IMR-90 (cell line): ENCODE measurements around the gene SORL1. TPM values are rescaled to one million over a fixed set of nuclear protein-coding genes. Genes with fewer than 3 reads are reported as not detected.

Source experiments
- ATAC-seq: fragments of 200-7000 bp; cut with Tn5 transposase; 2 replicates; pipeline ENCODE4 v1.9.1; 2020; ENCODE audit warnings: low read depth, mild to moderate bottlenecking, moderate library complexity
- BruUV-seq: library from RNA; stranded (reverse); fragments of 400-500 nt; replicated peaks from 2 replicates; lab custom pipeline; 2021; lab: Mats Ljungman, UMichigan
- CTCF ChIA-PET: fragments of 300-600 bp; formaldehyde crosslinking; extraction: SDS; loops from one replicate; lab custom pipeline; 2021; ENCODE audit warnings: antibody characterized with exemption; lab: Yijun Ruan, JAX
- POLR2A ChIA-PET: fragments of 300-600 bp; sonication (Branson Sonifier 250); formaldehyde crosslinking; loops from one replicate; lab custom pipeline; 2022; ENCODE audit warnings: antibody characterized with exemption; ENCODE audit not compliant: unreplicated experiment; lab: Charles Lee
- DNase-seq: peaks from one replicate; pipeline ENCODE4 v3.0.0; 2013
- H2AFZ ChIP-seq: replicated peaks from 2 replicates; pipeline ENCODE3; 2013; ENCODE audit warnings: low read length, mild to moderate bottlenecking; ENCODE audit not compliant: poor library complexity
- H2AK5ac ChIP-seq: 2 replicates; pipeline ENCODE4 v1.6.1; 2013; ENCODE audit warnings: low read depth, low read length, inconsistent platforms
- H2AK9ac ChIP-seq: replicated peaks from 2 replicates; pipeline ENCODE3; 2013; ENCODE audit warnings: mild to moderate bottlenecking, low read depth, low read length, moderate library complexity; ENCODE audit not compliant: poor library complexity
- H2BK120ac ChIP-seq: 2 replicates; pipeline ENCODE4 v1.6.1; 2013; ENCODE audit warnings: low read depth, low read length, inconsistent platforms
- H2BK15ac ChIP-seq: 3 replicates; pipeline ENCODE4 v1.6.1; 2013; ENCODE audit warnings: low read depth, low read length, inconsistent platforms
- H2BK20ac ChIP-seq: 2 replicates; pipeline ENCODE4 v1.6.1; 2013; ENCODE audit warnings: low read depth, mild to moderate bottlenecking, inconsistent platforms, low read length, moderate library complexity
- H2BK5ac ChIP-seq: 2 replicates; pipeline ENCODE4 v1.6.1; 2013; ENCODE audit warnings: mild to moderate bottlenecking, low read depth, low read length, inconsistent platforms; ENCODE audit not compliant: poor library complexity, severe bottlenecking
- H3K14ac ChIP-seq: replicated peaks from 2 replicates; pipeline ENCODE4 v1.6.1; 2013; ENCODE audit warnings: low read depth, low read length, inconsistent platforms
- H3K18ac ChIP-seq: 2 replicates; pipeline ENCODE4 v1.6.1; 2013; ENCODE audit warnings: low read depth, low read length, control low read depth
- H3K23ac ChIP-seq: 2 replicates; pipeline ENCODE4 v1.6.1; 2013; ENCODE audit warnings: low read depth, low read length, inconsistent platforms
- H3K27ac ChIP-seq: 2 replicates; pipeline ENCODE4 v1.5.1; 2013; ENCODE audit warnings: mild to moderate bottlenecking, control low read depth, low read length; ENCODE audit not compliant: insufficient read depth
- H3K27me3 ChIP-seq: 2 replicates; pipeline ENCODE4 v1.6.1; 2013; ENCODE audit warnings: low read length; ENCODE audit not compliant: control insufficient read depth, insufficient read depth
- H3K36me3 ChIP-seq: 2 replicates; pipeline ENCODE4 v1.6.1; 2013; ENCODE audit warnings: low read length, mixed read lengths; ENCODE audit not compliant: control insufficient read depth, insufficient read depth
- H3K4ac ChIP-seq: 2 replicates; pipeline ENCODE4 v1.6.1; 2013; ENCODE audit warnings: low read depth, low read length, inconsistent platforms
- H3K4me1 ChIP-seq: 2 replicates; pipeline ENCODE4 v1.6.1; 2013; ENCODE audit warnings: low read length, mixed read lengths; ENCODE audit not compliant: control insufficient read depth, insufficient read depth
- H3K4me2 ChIP-seq: 2 replicates; pipeline ENCODE4 v1.6.1; 2013; ENCODE audit warnings: low read depth, mild to moderate bottlenecking, control low read depth, low read length, moderate library complexity
- H3K4me3 ChIP-seq: 2 replicates; pipeline ENCODE4 v1.5.1; 2013; ENCODE audit warnings: low read depth, mild to moderate bottlenecking, control low read depth, low read length, moderate library complexity; ENCODE audit not compliant: insufficient read depth
- H3K56ac ChIP-seq: 2 replicates; pipeline ENCODE4 v1.6.1; 2013; ENCODE audit warnings: low read length, inconsistent platforms; ENCODE audit not compliant: insufficient read depth; ENCODE audit errors: extremely low read depth
- H3K79me1 ChIP-seq, 2 experiments: 2 replicates each; pipeline ENCODE4 v1.6.1; 2013; ENCODE audit warnings: low read length in 2 of 2, inconsistent platforms in 1 of 2, low read depth in 1 of 2
- H3K9ac ChIP-seq: 2 replicates; pipeline ENCODE4 v1.6.1; 2013; ENCODE audit warnings: low read depth, low read length, control low read depth
- H3K9me1 ChIP-seq: 2 replicates; pipeline ENCODE4 v1.6.1; 2013; ENCODE audit warnings: low read length, inconsistent platforms; ENCODE audit not compliant: insufficient read depth
- H3K9me3 ChIP-seq: 2 replicates; pipeline ENCODE4 v1.6.1; 2013; ENCODE audit warnings: low read length; ENCODE audit not compliant: control insufficient read depth, insufficient read depth
- H4K20me1 ChIP-seq: 2 replicates; pipeline ENCODE4 v1.6.1; 2013; ENCODE audit warnings: low read length, inconsistent platforms; ENCODE audit not compliant: insufficient read depth
- H4K5ac ChIP-seq: 2 replicates; pipeline ENCODE4 v1.6.1; 2013; ENCODE audit warnings: mild to moderate bottlenecking, low read depth, low read length, control low read depth
- H4K8ac ChIP-seq, 2 experiments: 2 replicates each; pipeline ENCODE4 v1.6.1; 2013; ENCODE audit warnings: low read depth in 2 of 2, low read length in 2 of 2, control low read depth in 1 of 2, inconsistent platforms in 1 of 2
- H4K91ac ChIP-seq: 2 replicates; pipeline ENCODE4 v1.6.1; 2013; ENCODE audit warnings: low read depth, low read length, inconsistent platforms; ENCODE audit not compliant: insufficient read depth
- BHLHE40 ChIP-seq: fragments of 150-350 bp; IDR thresholded peaks from 2 replicates; pipeline ENCODE4 v1.6.1; 2016; ENCODE audit warnings: mild to moderate bottlenecking, low read depth, low read length
- RAD21 ChIP-seq: IDR thresholded peaks from 2 replicates; pipeline ENCODE4 v1.6.1; 2012; ENCODE audit warnings: low read length, improper control_type of control experiment
- WGBS, 2 experiments: methylation state at CpG; one replicate each; pipeline versions ENCODE4 v1.1.5 to v1.1.7; 2013; ENCODE audit warnings: missing lambda C conversion rate in 2 of 2; ENCODE audit not compliant: insufficient read length in 1 of 2; ENCODE audit errors: extremely low coverage in 2 of 2; 5-methylcytosine and 5-hydroxymethylcytosine counted together
- dilution Hi-C: fragments of 300-500 bp; cut with HindIII; formaldehyde crosslinking; loops from one replicate; pipeline ENCODE4 v1.14.3; 2018; ENCODE audit warnings: low sequenced_read_pairs; ENCODE audit not compliant: unreplicated experiment
- in situ Hi-C: fragments of 300-500 bp; cut with MboI; formaldehyde crosslinking; loops from 3 replicates; pipeline ENCODE4 v1.14.3; 2019; ENCODE audit warnings: low sequenced_read_pairs, inconsistent platforms, mixed read lengths
- intact Hi-C: fragments of 100-400 bp; cut with micrococcal nuclease; formaldehyde crosslinking; loops from 2 replicates; pipeline ENCODE4 v1.10.0; 2022
- polyA plus RNA-seq, 3 experiments: library from polyadenylated mRNA; depleted of rRNA; stranded (reverse); fragments of >200 nt; gene quantifications; 2 replicates each; pipeline ENCODE4 v1.2.3, GENCODE V29; 2012; ENCODE audit warnings: low replicate concordance in 1 of 3
- total RNA-seq: library from RNA; depleted of rRNA; stranded (reverse); fragments of >200 nt; gene quantifications from 2 replicates; pipeline ENCODE4 v1.2.3, GENCODE V29; 2012
- TF ChIP-seq, protein P1 (sequence below): fragments of 150-350 bp; IDR thresholded peaks from 2 replicates; pipeline ENCODE4 v1.6.1; 2017; ENCODE audit warnings: mild to moderate bottlenecking, antibody characterized with exemption, low read length, low read depth

Gene SORL1
- total and polyA plus RNA-seq, 2 of the 4 experiments (the other 2 are of a cell fraction) = 1.0 to 2.0 TPM

- no peak overlapping the region; the same call in 1 of the 2 replicates for H4K5ac ChIP-seq
- H3K9me3 ChIP-seq = no peaks in the 10 kb centered on the region
- 0 out of 2 replicates have a peak overlapping the region, but pooled peaks have one; percentile 19 for H3K14ac ChIP-seq
- H3K18ac ChIP-seq = peak overlapping the region; percentile 54; the same call in 1 of the 2 replicates
- no peaks in the 10 kb centered on the region for H4K20me1 ChIP-seq
- no peak overlapping the region for H3K4me2 ChIP-seq
- H3K9me1 ChIP-seq = peaks cover 3% of the 10 kb centered on the region
- POLR2A ChIA-PET = no interaction called here
- H2BK20ac ChIP-seq = no peak overlapping the region
- no peak overlapping the region for H3K9ac ChIP-seq
- no peaks in the 10 kb centered on the region for H3K27me3 ChIP-seq
- no peak overlapping the region for H2AFZ ChIP-seq
- peaks cover 2% of the 10 kb centered on the region; the same call in 1 of the 2 replicates for H3K4me1 ChIP-seq
- dilution Hi-C loops (no loop called here), intact Hi-C loops (no loop called here), in situ Hi-C loops (no loop called here)
- H3K4ac ChIP-seq = peak overlapping the region; percentile 36; the same call in 1 of the 2 replicates
- CTCF ChIA-PET = no interaction called here
- 84% methylated on average over 8 of the region's 12 CpGs; no CpG with 5 or more reads in 1 of the 2 experiments for WGBS, 2 experiments
- H4K91ac ChIP-seq = no peak overlapping the region
- H3K36me3 ChIP-seq = no peaks in the 10 kb centered on the region
- H3K56ac ChIP-seq = no peak overlapping the region
- no peaks in the 10 kb centered on the region for H3K79me1 ChIP-seq
- H2AK9ac ChIP-seq = no peak overlapping the region
- no peak overlapping the region for H3K4me3 ChIP-seq
- no peak overlapping the region for H2BK5ac ChIP-seq
- DNase-seq (no peak), ATAC-seq (no peak)
- TF ChIP-seq RAD21 (no peak), BHLHE40 (no peak)
- TF ChIP-seq, protein P1, sequence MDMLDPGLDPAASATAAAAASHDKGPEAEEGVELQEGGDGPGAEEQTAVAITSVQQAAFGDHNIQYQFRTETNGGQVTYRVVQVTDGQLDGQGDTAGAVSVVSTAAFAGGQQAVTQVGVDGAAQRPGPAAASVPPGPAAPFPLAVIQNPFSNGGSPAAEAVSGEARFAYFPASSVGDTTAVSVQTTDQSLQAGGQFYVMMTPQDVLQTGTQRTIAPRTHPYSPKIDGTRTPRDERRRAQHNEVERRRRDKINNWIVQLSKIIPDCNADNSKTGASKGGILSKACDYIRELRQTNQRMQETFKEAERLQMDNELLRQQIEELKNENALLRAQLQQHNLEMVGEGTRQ = no peak
- no TSS peak for BruUV-seq
- peak overlapping the region; percentile 23; the same call in 1 of the 2 replicates for H3K23ac ChIP-seq
- H2BK120ac ChIP-seq = peak overlapping the region; percentile 40; the same call in 1 of the 2 replicates
- H2BK15ac ChIP-seq = peak overlapping the region; percentile 20; the same call in 1 of the 3 replicates
- H4K8ac ChIP-seq = no peak overlapping the region
- H2AK5ac ChIP-seq = peak overlapping the region; percentile 78
- no peak overlapping the region for H3K27ac ChIP-seq
These were observed 162.6 kb downstream of the SORL1 start for GRCh38 chr11:121614636-121615240.
